Neural progenitor cell (in vitro differentiated cells): ENCODE results near the gene SHROOM3. TPM values are rescaled to one million over a fixed set of nuclear protein-coding genes. Genes with fewer than 3 reads are reported as not detected.

Experiments
- DNase-seq: peaks from one replicate; pipeline ENCODE4 v3.0.0-alpha.2; 2016; ENCODE audit warnings: low spot score
- H2AFZ ChIP-seq: fragments of 200-600 bp; sonication (generic); replicated peaks from 2 replicates; pipeline ENCODE4 v1.6.1; 2016; ENCODE audit warnings: antibody characterized with exemption
- H3F3A ChIP-seq: fragments of 200-600 bp; sonication (generic); 2 replicates; pipeline ENCODE4 v1.6.1; 2016; ENCODE audit warnings: antibody characterized with exemption, low read depth
- H3K27ac ChIP-seq: fragments of 200-600 bp; sonication (generic); 2 replicates; pipeline ENCODE4 v1.5.1; 2016; ENCODE audit warnings: mild to moderate bottlenecking
- H3K27me3 ChIP-seq: fragments of 200-600 bp; sonication (generic); 2 replicates; pipeline ENCODE4 v1.6.1; 2016; ENCODE audit warnings: mild to moderate bottlenecking, moderate library complexity
- H3K36me3 ChIP-seq: fragments of 200-600 bp; sonication (generic); 2 replicates; pipeline ENCODE4 v1.5.1; 2016
- H3K4me1 ChIP-seq: fragments of 200-600 bp; sonication (generic); 2 replicates; pipeline ENCODE4 v1.6.1; 2016; ENCODE audit warnings: mixed run types
- H3K4me2 ChIP-seq: fragments of 200-600 bp; sonication (generic); 2 replicates; pipeline ENCODE4 v1.6.1; 2016
- H3K4me3 ChIP-seq: fragments of 200-600 bp; sonication (generic); 2 replicates; pipeline ENCODE4 v1.5.1; 2016
- H3K79me2 ChIP-seq: fragments of 200-600 bp; sonication (generic); 2 replicates; pipeline ENCODE4 v1.6.1; 2016; ENCODE audit warnings: low read depth
- H3K9ac ChIP-seq: fragments of 200-600 bp; sonication (generic); 2 replicates; pipeline ENCODE4 v1.6.1; 2016
- H3K9me3 ChIP-seq: fragments of 200-600 bp; sonication (generic); 2 replicates; pipeline ENCODE4 v1.5.1; 2016; ENCODE audit warnings: low read depth
- H4K20me1 ChIP-seq: fragments of 200-600 bp; sonication (generic); 2 replicates; pipeline ENCODE4 v1.6.1; 2016; ENCODE audit warnings: low read depth
- H3K27ac Mint-ChIP-seq: 3 replicates; pipeline ENCODE4 v1.8.0; 2021; ENCODE audit warnings: mixed read lengths
- H3K27me3 Mint-ChIP-seq: 2 replicates; pipeline ENCODE4 v1.8.0; 2022; ENCODE audit warnings: low read depth, mild to moderate bottlenecking, inconsistent platforms, moderate library complexity, mixed read lengths; ENCODE audit not compliant: insufficient read depth
- H3K36me3 Mint-ChIP-seq: 3 replicates; pipeline ENCODE4 v1.8.0; 2021; ENCODE audit warnings: mixed read lengths
- H3K4me1 Mint-ChIP-seq: 3 replicates; pipeline ENCODE4 v1.8.0; 2021; ENCODE audit warnings: mixed read lengths
- H3K4me3 Mint-ChIP-seq: 3 replicates; pipeline ENCODE4 v1.8.0; 2021; ENCODE audit warnings: mild to moderate bottlenecking, moderate library complexity, mixed read lengths
- H3K9me3 Mint-ChIP-seq: 3 replicates; pipeline ENCODE4 v1.8.0; 2020; ENCODE audit warnings: mixed read lengths
- EZH2 ChIP-seq: fragments of 200-600 bp; sonication (generic); IDR thresholded peaks from 2 replicates; pipeline ENCODE4 v1.6.1; 2017; ENCODE audit warnings: antibody characterized with exemption, mild to moderate bottlenecking, moderate library complexity
- EZH2phosphoT487 ChIP-seq: fragments of 200-600 bp; sonication (generic); IDR thresholded peaks from 2 replicates; pipeline ENCODE4 v1.6.1; 2017; ENCODE audit warnings: antibody characterized with exemption
- total RNA-seq: library from RNA; depleted of rRNA; stranded (reverse); fragments of >200 nt; gene quantifications from 2 replicates; pipeline ENCODE4 v1.2.3, GENCODE V29; 2015; ENCODE audit warnings: low replicate concordance
- TF ChIP-seq, protein P1 (sequence below): fragments of 200-600 bp; sonication (generic); IDR thresholded peaks from 2 replicates; pipeline ENCODE4 v1.5.1; 2017; ENCODE audit warnings: antibody characterized with exemption, mild to moderate bottlenecking

Gene SHROOM3
- total RNA-seq, 1 donor from 2014 or later: 36.6 TPM

DNA sequence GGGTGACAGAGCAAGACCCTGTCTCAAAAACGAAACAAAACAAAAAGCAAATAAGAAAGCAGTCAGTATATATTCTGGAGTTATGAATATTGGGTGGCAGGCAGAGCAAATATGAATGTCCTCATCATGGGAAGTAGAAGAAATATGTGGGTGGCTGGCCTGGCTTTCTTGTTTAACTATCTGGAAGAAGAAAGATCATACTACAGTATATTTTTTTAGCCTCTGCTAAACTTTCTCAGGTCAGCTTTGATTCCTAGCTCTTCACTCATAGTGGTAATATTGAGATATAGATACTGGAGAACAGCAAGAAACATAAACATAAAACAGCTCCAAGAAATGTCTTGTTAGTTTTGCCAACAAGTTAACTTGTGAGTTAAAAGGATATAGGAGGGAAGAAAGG lies 270.4 kb downstream of the SHROOM3 start:
- no peaks in the 10 kb centered on the region for H3K36me3 ChIP-seq
- no peak overlapping the region for H3K4me2 ChIP-seq
- H3K27ac ChIP-seq: no peak overlapping the region
- no peak for DNase-seq
- no peak overlapping the region for H3K4me3 ChIP-seq
- H3K4me1 ChIP-seq: peaks cover 38% of the 10 kb centered on the region
- Mint-ChIP-seq H3K4me3 (no peak overlapping the region), H3K9me3 (peaks cover 9% of the 10 kb centered on the region), H3K36me3 (peaks cover 44% of the 10 kb centered on the region), H3K27me3 (peaks cover 2% of the 10 kb centered on the region), H3K4me1 (peaks cover 66% of the 10 kb centered on the region), H3K27ac (no peak overlapping the region)
- H3K9ac ChIP-seq: no peak overlapping the region
- H3K27me3 ChIP-seq: no peaks in the 10 kb centered on the region
- TF ChIP-seq, protein P1, sequence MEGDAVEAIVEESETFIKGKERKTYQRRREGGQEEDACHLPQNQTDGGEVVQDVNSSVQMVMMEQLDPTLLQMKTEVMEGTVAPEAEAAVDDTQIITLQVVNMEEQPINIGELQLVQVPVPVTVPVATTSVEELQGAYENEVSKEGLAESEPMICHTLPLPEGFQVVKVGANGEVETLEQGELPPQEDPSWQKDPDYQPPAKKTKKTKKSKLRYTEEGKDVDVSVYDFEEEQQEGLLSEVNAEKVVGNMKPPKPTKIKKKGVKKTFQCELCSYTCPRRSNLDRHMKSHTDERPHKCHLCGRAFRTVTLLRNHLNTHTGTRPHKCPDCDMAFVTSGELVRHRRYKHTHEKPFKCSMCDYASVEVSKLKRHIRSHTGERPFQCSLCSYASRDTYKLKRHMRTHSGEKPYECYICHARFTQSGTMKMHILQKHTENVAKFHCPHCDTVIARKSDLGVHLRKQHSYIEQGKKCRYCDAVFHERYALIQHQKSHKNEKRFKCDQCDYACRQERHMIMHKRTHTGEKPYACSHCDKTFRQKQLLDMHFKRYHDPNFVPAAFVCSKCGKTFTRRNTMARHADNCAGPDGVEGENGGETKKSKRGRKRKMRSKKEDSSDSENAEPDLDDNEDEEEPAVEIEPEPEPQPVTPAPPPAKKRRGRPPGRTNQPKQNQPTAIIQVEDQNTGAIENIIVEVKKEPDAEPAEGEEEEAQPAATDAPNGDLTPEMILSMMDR: no peak
- TF ChIP-seq EZH2 (no peak), EZH2phosphoT487 (no peak)
- peaks cover 58% of the 10 kb centered on the region for H3K79me2 ChIP-seq
- H2AFZ ChIP-seq: no peak overlapping the region
- H4K20me1 ChIP-seq: peaks cover 66% of the 10 kb centered on the region
- H3F3A ChIP-seq: no peaks in the 10 kb centered on the region
- H3K9me3 ChIP-seq: no peaks in the 10 kb centered on the region

DNA sequence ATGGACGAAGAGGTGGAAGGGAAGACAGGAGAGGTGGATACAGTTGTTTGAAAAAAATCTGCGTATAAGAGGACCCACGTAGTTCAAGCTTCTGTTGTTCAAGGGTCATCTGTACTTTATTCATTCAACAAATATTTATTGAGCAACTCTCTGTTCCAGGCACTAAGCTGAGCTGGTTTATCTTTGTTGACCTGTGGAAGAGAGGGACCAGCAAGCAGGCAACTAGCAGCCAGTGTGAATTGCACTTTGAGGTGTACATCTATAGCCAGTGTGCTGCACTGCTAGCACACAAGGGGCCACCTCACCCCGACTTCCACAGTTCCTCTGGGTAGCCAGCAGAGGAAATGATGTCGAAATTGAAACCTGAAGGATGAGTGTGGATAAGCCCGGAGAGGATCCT lies 271.6 kb downstream of the SHROOM3 start:
- Mint-ChIP-seq H3K9me3 (peaks cover 9% of the 10 kb centered on the region), H3K36me3 (peaks cover 51% of the 10 kb centered on the region), H3K27ac (peak overlapping the region; percentile 23), H3K4me1 (peaks cover 59% of the 10 kb centered on the region), H3K4me3 (no peak overlapping the region), H3K27me3 (peaks cover 2% of the 10 kb centered on the region)
- Histone ChIP-seq H3K27ac (no peak overlapping the region), H3K9me3 (no peaks in the 10 kb centered on the region), H3K4me1 (peaks cover 34% of the 10 kb centered on the region), H3K9ac (no peak overlapping the region), H4K20me1 (peaks cover 55% of the 10 kb centered on the region), H3F3A (no peaks in the 10 kb centered on the region), H3K4me2 (no peak overlapping the region), H3K36me3 (no peaks in the 10 kb centered on the region), H3K27me3 (no peaks in the 10 kb centered on the region), H3K4me3 (no peak overlapping the region), H3K79me2 (peaks cover 48% of the 10 kb centered on the region), H2AFZ (no peak overlapping the region)
- TF ChIP-seq EZH2phosphoT487 (no peak), EZH2 (no peak)
- TF ChIP-seq, protein P1: no peak
- no peak for DNase-seq

DNA sequence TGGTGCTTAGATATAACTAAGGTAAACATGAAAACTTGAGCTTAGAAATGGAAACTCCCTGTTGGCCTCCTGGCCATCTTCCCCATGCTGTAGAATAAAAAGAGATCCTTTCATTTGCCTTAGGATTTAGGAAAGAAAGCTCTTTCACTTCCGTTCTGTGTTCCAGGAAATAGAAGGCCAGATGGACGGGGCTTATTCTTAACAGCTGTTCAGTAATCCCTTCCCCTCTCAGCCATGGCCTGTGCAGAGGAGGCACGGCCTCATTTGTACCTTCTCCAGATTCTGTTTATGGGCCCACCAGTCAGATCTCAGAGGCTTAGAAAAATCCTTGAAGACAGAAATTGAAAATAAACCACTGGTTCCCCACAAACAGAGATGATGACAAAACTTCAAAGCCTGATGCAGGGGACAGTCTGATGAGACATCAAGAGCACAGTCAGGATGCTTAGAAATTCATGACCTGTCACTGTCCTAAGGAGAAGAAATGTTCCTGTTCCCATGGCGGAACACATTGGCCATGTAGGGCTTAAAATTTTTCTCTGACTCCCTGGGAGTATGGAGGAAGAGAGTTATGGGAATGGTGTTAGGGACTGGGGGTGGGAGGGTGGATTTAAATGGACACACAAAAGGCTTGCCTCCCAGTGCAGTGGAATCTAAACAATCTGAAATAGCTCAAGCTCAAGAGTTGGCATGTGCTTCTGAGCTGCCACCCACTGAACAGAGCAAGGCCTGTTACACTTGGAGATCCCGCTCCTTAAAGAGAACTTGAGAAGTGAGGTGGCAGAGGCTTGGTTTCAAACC lies 274.1 kb downstream of the SHROOM3 start:
- peaks cover 37% of the 10 kb centered on the region for H3K79me2 ChIP-seq
- Mint-ChIP-seq H3K27me3 (peaks cover 2% of the 10 kb centered on the region), H3K27ac (peak overlapping the region; percentile 52), H3K4me3 (no peak overlapping the region), H3K4me1 (peaks cover 38% of the 10 kb centered on the region), H3K9me3 (peaks cover 9% of the 10 kb centered on the region), H3K36me3 (peaks cover 50% of the 10 kb centered on the region)
- H3K36me3 ChIP-seq: no peaks in the 10 kb centered on the region
- H3K27ac ChIP-seq: peak overlapping the region; percentile 11
- H2AFZ ChIP-seq: no peak overlapping the region
- peaks cover 17% of the 10 kb centered on the region for H3K4me1 ChIP-seq
- H4K20me1 ChIP-seq: peaks cover 34% of the 10 kb centered on the region
- no peaks in the 10 kb centered on the region for H3K9me3 ChIP-seq
- H3K27me3 ChIP-seq: no peaks in the 10 kb centered on the region
- peak overlapping the region; percentile 43 for H3K4me2 ChIP-seq
- no peak for TF ChIP-seq EZH2
- TF ChIP-seq, protein P1: no peak
- TF ChIP-seq EZH2phosphoT487: no peak
- no peaks in the 10 kb centered on the region for H3F3A ChIP-seq
- no peak overlapping the region for H3K4me3 ChIP-seq
- H3K9ac ChIP-seq: no peak overlapping the region
- DNase-seq: peak; percentile 39
